Loucy (cell line): ENCODE data around the gene PIAS2.

ENCODE experiments used
- H2AFZ ChIP-seq: fragments of 200-600 bp; sonication (generic); 2 replicates; pipeline ENCODE4 v1.6.0; 2016; ENCODE audit warnings: antibody characterized with exemption, mild to moderate bottlenecking, low read length, moderate library complexity
- H3F3A ChIP-seq: fragments of 200-600 bp; 2 replicates; pipeline ENCODE4 v1.6.0; 2016; ENCODE audit warnings: antibody characterized with exemption, low read depth, mild to moderate bottlenecking
- H3K27me3 ChIP-seq: fragments of 200-600 bp; sonication (generic); 2 replicates; pipeline ENCODE4 v1.6.1; 2014; ENCODE audit warnings: low read length, mild to moderate bottlenecking; ENCODE audit not compliant: insufficient read depth, poor library complexity, severe bottlenecking
- H3K36me3 ChIP-seq: fragments of 200-600 bp; sonication (generic); 2 replicates; pipeline ENCODE4 v1.6.1; 2016; ENCODE audit warnings: low read length; ENCODE audit not compliant: insufficient read depth
- H3K4me1 ChIP-seq: fragments of 200-600 bp; sonication (generic); 2 replicates; pipeline ENCODE4 v1.5.1; 2014; ENCODE audit warnings: low read length, mild to moderate bottlenecking; ENCODE audit not compliant: insufficient read depth, poor library complexity, severe bottlenecking
- H3K4me2 ChIP-seq: fragments of 200-600 bp; sonication (generic); 2 replicates; pipeline ENCODE4 v1.6.0; 2014; ENCODE audit warnings: antibody characterized with exemption, low read length, low read depth, mild to moderate bottlenecking; ENCODE audit not compliant: poor library complexity, severe bottlenecking
- H3K4me3 ChIP-seq: fragments of 200-600 bp; sonication (generic); 2 replicates; pipeline ENCODE4 v1.5.1; 2014; ENCODE audit warnings: low read length, mild to moderate bottlenecking, mixed read lengths; ENCODE audit not compliant: poor library complexity, severe bottlenecking
- H3K79me2 ChIP-seq: fragments of 200-600 bp; sonication (generic); 2 replicates; pipeline ENCODE4 v1.6.1; 2014; ENCODE audit warnings: low read length; ENCODE audit not compliant: insufficient read depth
- H3K9ac ChIP-seq: fragments of 200-600 bp; sonication (generic); 2 replicates; pipeline ENCODE4 v1.6.0; 2014; ENCODE audit warnings: mild to moderate bottlenecking, low read depth, low read length, moderate library complexity; ENCODE audit not compliant: poor library complexity, severe bottlenecking
- H3K9me2 ChIP-seq: fragments of 200-600 bp; sonication (generic); replicated peaks from 2 replicates; pipeline ENCODE4 v1.6.1; 2016; ENCODE audit warnings: low read depth, low read length, mixed read lengths
- H3K9me3 ChIP-seq: fragments of 200-600 bp; sonication (generic); 2 replicates; pipeline ENCODE4 v1.6.1; 2014; ENCODE audit warnings: mild to moderate bottlenecking, antibody characterized with exemption, low read length, low read depth; ENCODE audit not compliant: insufficient read depth
- H4K20me1 ChIP-seq: fragments of 200-600 bp; sonication (generic); 2 replicates; pipeline ENCODE4 v1.6.0; 2014; ENCODE audit warnings: antibody characterized with exemption, low read length, mild to moderate bottlenecking; ENCODE audit not compliant: insufficient read depth, poor library complexity, severe bottlenecking
- CTCF ChIP-seq: fragments of 200-600 bp; sonication (generic); conservative IDR thresholded peaks from 2 replicates; pipeline ENCODE4 v1.5.1; 2014; ENCODE audit warnings: mild to moderate bottlenecking, antibody characterized with exemption, low read length
- EZH2phosphoT487 ChIP-seq: fragments of 200-600 bp; IDR thresholded peaks from 2 replicates; pipeline ENCODE4 v1.6.1; 2018; ENCODE audit warnings: antibody characterized with exemption, mild to moderate bottlenecking, moderate library complexity, borderline replicate concordance

PIAS2 gene

GRCh38 chr18:46899274-46899948 lies 17.9 kb downstream of the PIAS2 start:
- Histone ChIP-seq H2AFZ (no peak overlapping the region), H4K20me1 (peaks cover 14% of the 10 kb centered on the region), H3K36me3 (peaks cover 27% of the 10 kb centered on the region; the same call in 1 of the 2 replicates)

GRCh38 chr18:46894124-46894523 lies 23.2 kb downstream of the PIAS2 start:
- Histone ChIP-seq H4K20me1 (peaks cover 27% of the 10 kb centered on the region), H3K36me3 (peaks cover 30% of the 10 kb centered on the region), H3K9me3 (peaks cover 9% of the 10 kb centered on the region; the same call in 1 of the 2 replicates), H3K9ac (no peak overlapping the region), H3K4me3 (no peak overlapping the region), H2AFZ (no peak overlapping the region), H3K27me3 (no peaks in the 10 kb centered on the region), H3K4me2 (no peak overlapping the region), H3K9me2 (no peaks in the 10 kb centered on the region), H3F3A (no peaks in the 10 kb centered on the region; the same call in 1 of the 2 replicates), H3K4me1 (peaks cover 22% of the 10 kb centered on the region), H3K79me2 (peaks cover 97% of the 10 kb centered on the region)
- TF ChIP-seq CTCF: no peak
- no peak for TF ChIP-seq EZH2phosphoT487

More at GRCh38 chr18:46899274-46899948, 17.9 kb downstream of the PIAS2 start:
- H3K4me2 ChIP-seq: no peak overlapping the region
- H3F3A ChIP-seq: no peaks in the 10 kb centered on the region; the same call in 1 of the 2 replicates
- peaks cover 98% of the 10 kb centered on the region for H3K79me2 ChIP-seq
- no peaks in the 10 kb centered on the region for H3K9me2 ChIP-seq
- TF ChIP-seq CTCF (no peak), EZH2phosphoT487 (no peak)
- no peaks in the 10 kb centered on the region for H3K27me3 ChIP-seq
- no peak overlapping the region for H3K4me3 ChIP-seq
- H3K4me1 ChIP-seq: peaks cover 11% of the 10 kb centered on the region
- H3K9me3 ChIP-seq: no peaks in the 10 kb centered on the region
- no peak overlapping the region for H3K9ac ChIP-seq

- H3K27me3 ChIP-seq: no peaks in the 10 kb centered on the region
- no peaks in the 10 kb centered on the region; the same call in 1 of the 2 replicates for H3F3A ChIP-seq
- H3K4me1 ChIP-seq: peaks cover 22% of the 10 kb centered on the region
- peaks cover 38% of the 10 kb centered on the region for H3K36me3 ChIP-seq
- peaks cover 25% of the 10 kb centered on the region for H4K20me1 ChIP-seq
- TF ChIP-seq CTCF: no peak
- no peak for TF ChIP-seq EZH2phosphoT487
- no peak overlapping the region for H3K4me3 ChIP-seq
- H3K9me2 ChIP-seq: no peaks in the 10 kb centered on the region
- H2AFZ ChIP-seq: no peak overlapping the region
- no peak overlapping the region for H3K4me2 ChIP-seq
- H3K9ac ChIP-seq: no peak overlapping the region
- peaks cover 17% of the 10 kb centered on the region; the same call in 1 of the 2 replicates for H3K9me3 ChIP-seq
- peaks cover 97% of the 10 kb centered on the region for H3K79me2 ChIP-seq
Measured at GRCh38 chr18:46893360-46893759, 23.9 kb downstream of the PIAS2 start.
